ENCODE measurements around the gene MMP1.
A peak's percentile ranks its signal among the peaks of the same experiment; 100 is the strongest.

MMP1 gene

DNA sequence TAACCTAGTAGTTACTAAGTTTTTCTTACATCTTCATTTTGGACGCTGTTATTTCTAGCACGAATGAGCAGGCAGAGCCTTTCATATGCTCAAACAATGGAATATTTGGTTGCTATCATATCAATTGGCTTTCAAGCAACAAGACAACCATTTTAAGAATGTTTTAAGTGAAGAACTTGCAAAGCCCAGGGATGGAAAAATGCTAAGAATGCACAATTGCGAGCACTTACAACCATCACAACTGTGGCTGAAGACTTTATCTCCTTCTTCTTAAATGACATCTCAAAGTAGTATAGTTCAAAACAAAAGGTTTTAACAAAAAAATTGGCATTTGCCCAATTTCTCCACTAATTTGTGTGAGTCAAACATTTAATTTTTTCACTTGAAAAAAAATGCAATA lies 8.3 kb upstream of the MMP1 start:
- no peak for DNase-seq (ENCODE audit: low spot score)

DNA sequence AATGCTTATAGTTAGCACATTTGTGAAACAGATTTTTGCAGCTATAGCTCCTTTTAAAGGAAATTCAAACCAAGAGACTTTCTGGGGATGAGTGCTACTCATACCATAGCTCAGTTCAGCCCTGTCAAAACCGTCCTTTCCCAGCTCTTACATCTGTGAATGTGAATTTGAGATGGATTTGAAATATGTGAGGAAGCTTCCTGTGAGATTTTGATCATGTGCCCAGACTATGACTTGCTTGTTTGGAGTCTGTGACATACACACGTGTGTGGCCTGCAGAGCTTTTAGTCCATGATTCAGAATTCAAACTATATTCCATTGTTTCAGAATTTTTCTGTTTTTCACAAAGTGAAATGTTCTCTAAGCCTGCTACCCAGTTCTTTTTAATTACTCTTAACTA lies 4.4 kb upstream of the MMP1 start:
- no peak for DNase-seq (ENCODE audit: low spot score)

DNA sequence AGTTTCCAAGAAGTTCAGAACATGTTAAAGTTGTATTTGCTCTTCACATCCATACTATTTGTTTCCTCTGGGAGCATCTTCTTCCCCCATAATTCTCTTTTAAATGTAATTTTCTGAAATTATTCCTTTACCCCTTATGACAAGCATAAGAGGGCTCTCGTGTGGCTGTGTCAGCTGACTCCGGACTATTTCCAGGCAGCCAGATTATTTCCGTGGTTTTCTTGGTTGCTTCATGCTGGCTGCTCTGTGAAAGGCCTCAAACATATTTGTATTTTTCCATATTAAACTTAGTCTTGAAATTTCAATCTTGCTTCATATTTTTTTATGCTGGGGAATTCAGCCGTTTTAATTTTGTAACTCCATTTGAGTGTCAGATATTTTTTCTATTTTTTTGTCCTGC lies 2.8 kb upstream of the MMP1 start:
- no peak for DNase-seq (ENCODE audit: low spot score)

GRCh38 chr11:102799681-102800340 lies 1.9 kb upstream of the MMP1 start:
- DNase-seq (ENCODE audit: low spot score), result no peak

DNA sequence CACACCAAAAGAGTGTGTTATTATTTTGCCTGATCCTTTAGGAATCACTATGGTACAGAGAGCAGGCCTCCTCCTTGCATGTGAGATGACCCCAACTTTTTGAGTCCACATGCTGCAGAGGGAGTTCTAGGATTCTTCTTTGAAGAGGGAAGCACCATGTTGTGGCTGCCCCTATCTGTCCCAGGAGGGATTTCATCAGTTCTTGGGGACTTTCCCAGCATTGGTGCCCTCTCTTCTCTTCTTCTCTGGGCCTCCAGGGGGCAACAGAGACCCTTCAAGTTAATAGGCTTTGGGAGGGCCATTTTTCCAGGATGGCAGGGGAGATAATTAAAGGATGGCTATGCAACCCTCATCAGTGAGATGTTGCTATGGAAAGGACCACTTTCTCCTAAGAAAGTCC lies 3.6 kb downstream of the MMP1 start:
- no peak for DNase-seq (ENCODE audit: low spot score)

DNA sequence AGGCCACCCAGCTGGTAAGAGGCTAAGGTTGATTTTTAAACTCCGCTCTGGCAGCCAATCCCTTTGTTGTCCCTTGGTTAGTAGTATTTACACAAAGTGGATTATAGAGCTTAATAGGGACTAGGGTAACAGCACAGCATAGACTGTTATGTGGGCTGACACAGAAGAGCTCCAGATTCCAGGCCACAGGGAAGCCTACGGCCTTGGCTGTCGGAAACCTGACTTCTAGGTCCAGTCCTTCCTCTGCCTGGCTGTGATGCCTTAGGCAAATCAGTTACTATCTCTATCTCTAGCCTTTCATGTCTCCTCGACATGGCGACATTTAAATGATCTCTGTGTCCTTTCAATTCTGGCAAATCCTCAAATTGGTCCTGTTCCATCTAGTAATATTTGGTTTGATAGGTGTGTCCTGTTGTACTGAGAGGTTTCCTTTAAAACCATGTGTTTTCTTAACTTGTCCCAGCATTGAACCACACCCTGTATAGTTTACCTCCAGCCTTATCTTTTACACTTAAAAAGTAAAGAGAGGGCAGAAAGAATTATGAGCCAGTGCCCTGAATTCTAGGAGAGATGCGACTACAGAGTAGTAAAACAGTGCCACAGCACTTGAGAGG lies 4.2 kb downstream of the MMP1 start:
- DNase-seq (ENCODE audit: low spot score), result no peak

GRCh38 chr11:102792604-102793003 lies 5.4 kb downstream of the MMP1 start:
- DNase-seq (ENCODE audit: low spot score), result no peak

- no peak for DNase-seq (ENCODE audit: low spot score)
These were observed 6.5 kb downstream of the MMP1 start for GRCh38 chr11:102791271-102792036.

- DNase-seq (ENCODE audit: low spot score), result no peak
These were observed 9.5 kb downstream of the MMP1 start for GRCh38 chr11:102788334-102788995.

GRCh38 chr11:102784380-102784779 lies 13.6 kb downstream of the MMP1 start:
- DNase-seq (ENCODE audit: low spot score), result no peak

DNA sequence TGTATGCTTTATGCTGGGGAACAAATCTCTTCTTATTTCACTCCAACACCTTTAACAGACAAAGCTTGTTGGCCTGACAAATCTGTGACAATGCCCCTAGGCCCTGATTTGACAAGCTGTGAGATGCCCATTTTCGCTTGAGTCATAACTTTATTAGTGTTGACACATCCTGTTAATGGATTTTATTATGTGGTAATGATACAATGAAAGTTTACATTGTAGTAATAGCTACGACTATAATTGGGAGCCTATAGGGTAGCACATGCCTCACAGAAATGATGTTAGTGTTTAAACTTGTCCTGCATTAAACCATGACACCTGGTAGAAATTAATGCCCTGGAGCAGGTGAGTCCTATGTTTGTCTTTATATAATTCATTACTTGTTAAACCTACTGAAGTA lies 14.2 kb downstream of the MMP1 start:
- no peak for DNase-seq (ENCODE audit: low spot score)

DNA sequence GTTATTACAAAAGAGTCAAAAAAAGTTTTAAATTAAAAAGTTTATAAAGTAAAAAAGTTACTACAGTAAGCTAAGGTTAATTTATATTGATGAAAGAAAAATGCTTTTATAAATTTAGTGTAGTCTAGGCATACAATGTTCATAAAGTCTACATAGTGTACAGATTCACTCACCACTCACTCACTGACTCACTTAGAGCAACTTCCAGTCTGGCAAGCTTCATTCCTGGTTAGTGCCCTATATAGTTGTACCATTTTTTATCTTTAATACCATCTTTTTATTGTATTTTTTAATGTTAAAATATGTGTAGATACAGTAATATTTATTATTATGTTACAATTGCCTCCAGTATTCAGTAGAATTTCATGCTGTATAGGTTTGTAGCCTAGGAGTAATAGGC lies 14.9 kb downstream of the MMP1 start:
- no peak for DNase-seq (ENCODE audit: low spot score)

- no peak for DNase-seq (ENCODE audit: low spot score)
These were observed 16.3 kb downstream of the MMP1 start for GRCh38 chr11:102781676-102782075.

DNA sequence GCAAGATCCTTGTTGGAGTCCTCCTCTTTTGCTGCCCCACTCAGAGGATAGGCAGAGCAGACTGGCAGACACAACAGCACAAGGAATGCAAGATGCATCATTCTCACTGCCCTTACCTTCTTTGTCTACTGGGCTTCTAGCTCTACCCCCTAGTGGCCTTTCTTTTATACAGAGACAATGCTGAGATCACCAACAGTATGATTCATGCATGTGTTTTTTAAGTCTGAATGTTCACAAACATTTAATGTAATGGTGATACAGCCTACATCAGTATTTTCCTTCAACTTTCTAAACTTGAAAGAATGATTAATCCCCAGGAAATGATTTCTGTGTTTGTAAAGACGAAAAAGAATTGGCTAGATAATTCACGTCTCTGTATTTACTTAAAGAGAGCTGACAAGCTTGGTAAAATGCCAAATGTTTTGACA lies 17.5 kb downstream of the MMP1 start, which contains the start of gene MMP10:
Gene MMP10 (minus strand): TSS at position 138 of the 428 bp plus-strand sequence. CDS start 37 bp downstream, at position 101.
- peak; percentile 9 for DNase-seq (ENCODE audit: low spot score)

- no peak for DNase-seq (ENCODE audit: low spot score)
These were observed 21.5 kb downstream of the MMP1 start for GRCh38 chr11:102776454-102776853.

- DNase-seq (ENCODE audit: low spot score), result no peak
These were observed 24.6 kb downstream of the MMP1 start for GRCh38 chr11:102773386-102773785.

- no peak for DNase-seq (ENCODE audit: low spot score)
These were observed 26.6 kb downstream of the MMP1 start for GRCh38 chr11:102771351-102771750.

DNA sequence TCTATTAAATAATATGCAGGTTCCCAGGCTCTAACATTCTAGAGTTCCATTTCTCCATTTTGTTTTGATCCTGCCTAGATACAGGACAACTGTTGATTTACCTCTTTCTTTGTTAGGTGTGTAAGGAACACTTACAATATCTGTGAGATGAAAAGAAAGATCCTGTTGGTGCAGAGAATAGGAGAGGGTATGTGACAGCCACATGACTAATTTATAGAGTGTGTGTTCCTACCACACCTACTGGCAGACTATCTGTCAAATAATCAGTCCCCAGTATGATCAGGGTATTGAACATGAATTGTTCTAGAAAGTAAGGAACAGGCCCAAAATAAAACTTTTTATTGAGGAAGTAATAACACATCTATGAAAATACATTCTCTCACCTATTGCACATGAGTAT lies 27.8 kb downstream of the MMP1 start:
- DNase-seq (ENCODE audit: low spot score), result no peak

- no peak for DNase-seq (ENCODE audit: low spot score)
These were observed 30.2 kb downstream of the MMP1 start for GRCh38 chr11:102767800-102768199.

DNA sequence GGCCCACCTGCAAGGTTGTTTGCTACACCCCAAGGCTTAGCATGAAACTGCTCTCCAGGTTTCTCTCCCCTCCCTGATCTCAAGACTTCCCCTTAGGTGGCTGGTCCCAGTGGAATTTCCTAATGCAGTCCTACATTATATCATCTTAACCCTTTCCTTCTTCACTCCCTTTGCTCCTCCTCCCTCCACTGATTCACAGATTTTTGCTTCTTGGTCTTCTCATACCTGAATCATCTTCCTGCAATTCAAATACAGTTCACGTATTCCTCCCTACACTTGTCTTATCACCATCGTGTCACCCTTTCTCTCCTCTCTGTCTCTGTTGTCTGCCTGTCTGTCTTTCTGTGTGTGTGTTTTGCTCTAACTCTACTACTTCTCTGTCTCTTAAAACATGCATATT lies 34.5 kb downstream of the MMP1 start:
- no peak for DNase-seq (ENCODE audit: low spot score)

DNA sequence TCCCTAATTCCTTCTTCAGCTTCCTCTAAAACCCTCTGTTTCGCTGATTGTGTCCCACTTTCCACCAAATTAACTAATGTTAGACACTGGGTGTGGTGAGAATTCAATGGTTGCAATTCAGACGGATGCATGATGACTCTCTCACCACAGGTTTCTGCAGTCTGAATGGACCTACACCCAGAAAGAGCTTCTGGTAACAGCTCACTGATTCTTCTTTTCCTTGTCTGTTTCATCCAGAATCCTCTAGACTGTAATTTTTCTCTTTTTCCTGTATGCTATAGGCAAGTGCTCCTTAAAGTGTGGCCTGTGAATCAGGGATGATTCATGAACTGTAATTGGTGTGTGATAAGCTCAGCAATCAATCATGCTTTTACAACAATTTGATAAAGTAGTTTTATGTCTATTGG lies 35.6 kb downstream of the MMP1 start:
- DNase-seq (ENCODE audit: low spot score), result no peak

DNA sequence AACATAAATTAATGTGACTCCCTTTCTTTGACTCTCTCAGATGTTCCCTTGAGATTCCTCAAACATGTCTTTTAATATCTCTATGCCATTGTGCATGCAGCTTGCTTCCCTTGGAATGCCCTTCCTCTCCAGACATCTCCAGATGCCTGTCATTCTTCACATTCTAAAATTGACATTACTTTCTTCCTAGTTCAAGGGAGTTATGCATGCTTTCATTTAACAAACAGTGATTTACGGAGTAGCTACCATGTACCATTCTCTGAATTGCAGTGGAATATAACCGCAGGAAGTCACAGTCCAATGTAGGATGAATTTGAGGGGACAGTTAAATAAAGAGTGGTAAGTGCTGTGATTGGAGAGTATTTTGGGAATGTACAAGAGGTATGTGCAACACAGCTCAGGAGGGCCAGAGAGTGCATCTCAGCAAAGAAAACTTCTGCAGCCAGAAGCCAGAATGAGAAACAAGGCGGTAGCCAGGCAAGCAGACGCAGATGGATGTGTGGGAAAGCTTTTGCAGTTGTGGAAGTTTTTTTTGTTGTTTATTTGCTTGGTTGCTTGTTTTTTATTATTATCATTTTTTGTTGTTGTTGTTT lies 36.2 kb downstream of the MMP1 start:
- DNase-seq (ENCODE audit: low spot score), result no peak

Data from pons (tissue), 1 donor.